HL-60 (cell line): ENCODE results near the gene SERBP1.

ENCODE experiments used
- DNase-seq, 2 experiments: peaks; one replicate each; pipeline ENCODE4 v3.0.0-alpha.2; 2010 to 2020; ENCODE audit warnings: low read depth in 1 of 2, low spot score in 1 of 2
- H3K27ac ChIP-seq: fragments of 250-450 bp; sonication (Bioruptor Pico); replicated peaks from 2 replicates; pipeline ENCODE4 v1.5.1; 2020; ENCODE audit warnings: mild to moderate bottlenecking, moderate library complexity
- H3K27me3 ChIP-seq: fragments of 250-450 bp; sonication (Bioruptor Pico); 2 replicates; pipeline ENCODE4 v1.5.1; 2021; ENCODE audit warnings: mild to moderate bottlenecking, moderate library complexity; ENCODE audit not compliant: insufficient read depth, poor library complexity, severe bottlenecking
- H3K4me3 ChIP-seq: replicated peaks from 2 replicates; pipeline ENCODE4 v1.5.1; 2011; ENCODE audit warnings: mild to moderate bottlenecking, control low read depth, low read length; ENCODE audit not compliant: insufficient read depth
- GABPA ChIP-seq: IDR thresholded peaks from 2 replicates; pipeline ENCODE4 v1.6.1; 2012; ENCODE audit warnings: low read depth
- POLR2AphosphoS5 ChIP-seq: IDR thresholded peaks from 2 replicates; pipeline ENCODE4 v1.6.1; 2012; ENCODE audit warnings: low read depth
- REST ChIP-seq: IDR thresholded peaks from 2 replicates; pipeline ENCODE4 v1.6.1; 2012; ENCODE audit warnings: low read depth; ENCODE audit not compliant: insufficient replicate concordance
- SPI1 ChIP-seq: IDR thresholded peaks from 2 replicates; pipeline ENCODE4 v1.6.1; 2012; ENCODE audit warnings: low read depth, mild to moderate bottlenecking, borderline replicate concordance
- TF ChIP-seq, protein P1 (sequence below): IDR thresholded peaks from one replicate; pipeline ENCODE4 v1.5.1; 2011; ENCODE audit warnings: low read length, control low read depth, inconsistent platforms; ENCODE audit not compliant: insufficient read depth

Gene SERBP1

GRCh38 chr1:67468066-67468718, 38.0 kb upstream of the SERBP1 start:
- TF ChIP-seq, protein P1, sequence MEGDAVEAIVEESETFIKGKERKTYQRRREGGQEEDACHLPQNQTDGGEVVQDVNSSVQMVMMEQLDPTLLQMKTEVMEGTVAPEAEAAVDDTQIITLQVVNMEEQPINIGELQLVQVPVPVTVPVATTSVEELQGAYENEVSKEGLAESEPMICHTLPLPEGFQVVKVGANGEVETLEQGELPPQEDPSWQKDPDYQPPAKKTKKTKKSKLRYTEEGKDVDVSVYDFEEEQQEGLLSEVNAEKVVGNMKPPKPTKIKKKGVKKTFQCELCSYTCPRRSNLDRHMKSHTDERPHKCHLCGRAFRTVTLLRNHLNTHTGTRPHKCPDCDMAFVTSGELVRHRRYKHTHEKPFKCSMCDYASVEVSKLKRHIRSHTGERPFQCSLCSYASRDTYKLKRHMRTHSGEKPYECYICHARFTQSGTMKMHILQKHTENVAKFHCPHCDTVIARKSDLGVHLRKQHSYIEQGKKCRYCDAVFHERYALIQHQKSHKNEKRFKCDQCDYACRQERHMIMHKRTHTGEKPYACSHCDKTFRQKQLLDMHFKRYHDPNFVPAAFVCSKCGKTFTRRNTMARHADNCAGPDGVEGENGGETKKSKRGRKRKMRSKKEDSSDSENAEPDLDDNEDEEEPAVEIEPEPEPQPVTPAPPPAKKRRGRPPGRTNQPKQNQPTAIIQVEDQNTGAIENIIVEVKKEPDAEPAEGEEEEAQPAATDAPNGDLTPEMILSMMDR, result no peak
- TF ChIP-seq SPI1 (no peak), GABPA (no peak), REST (no peak)
- H3K4me3 ChIP-seq, result no peak overlapping the region
- no peak for DNase-seq
- no peak overlapping the region for H3K27ac ChIP-seq
- no peaks in the 10 kb centered on the region for H3K27me3 ChIP-seq

GRCh38 chr1:67465375-67465774, 35.2 kb upstream of the SERBP1 start:
- no peak overlapping the region for H3K4me3 ChIP-seq
- TF ChIP-seq REST (no peak), SPI1 (no peak), GABPA (no peak), POLR2AphosphoS5 (no peak)
- TF ChIP-seq, protein P1, result no peak

GRCh38 chr1:67464746-67465145, 34.5 kb upstream of the SERBP1 start:
- H3K27me3 ChIP-seq, result no peaks in the 10 kb centered on the region
- H3K4me3 ChIP-seq, result no peak overlapping the region
- TF ChIP-seq POLR2AphosphoS5 (no peak), GABPA (no peak), REST (no peak), SPI1 (no peak)
- TF ChIP-seq, protein P1, result no peak
- DNase-seq, result no peak
- no peak overlapping the region for H3K27ac ChIP-seq

More at GRCh38 chr1:67465375-67465774, 35.2 kb upstream of the SERBP1 start:
- Histone ChIP-seq H3K27ac (no peak overlapping the region), H3K27me3 (no peaks in the 10 kb centered on the region)
- DNase-seq, result no peak
